Small intestine (tissue), 7 donors: ENCODE measurements around the gene ZNF516. TPM values are rescaled to one million over a fixed set of nuclear protein-coding genes. Genes with fewer than 3 reads are reported as not detected.

Source experiments
- DNase-seq, 2 donors: peaks; one replicate each; pipeline versions ENCODE4 v3.0.0 to v3.0.0-alpha.2; 2013
- FAIRE-seq: peaks from 2 replicates; lab custom pipeline; 2012; peaks lifted over from hg19 to GRCh38; lab: Jason Lieb, UNC
- H3K27ac ChIP-seq, 3 donors: one replicate each; pipeline ENCODE4 v1.5.1; 2013; ENCODE audit warnings: low read length in 2 of 3, mild to moderate bottlenecking in 2 of 3, control low read depth in 1 of 3, inconsistent platforms in 1 of 3, low read depth in 1 of 3, moderate library complexity in 1 of 3
- H3K27me3 ChIP-seq, 3 donors: one replicate each; pipeline ENCODE4 v1.6.1; 2013; ENCODE audit warnings: low read length in 3 of 3, inconsistent platforms in 1 of 3; ENCODE audit not compliant: control insufficient read depth in 3 of 3, insufficient read depth in 3 of 3
- H3K36me3 ChIP-seq, 3 donors: one replicate each; pipeline ENCODE4 v1.6.1; 2013; ENCODE audit warnings: low read length in 3 of 3, inconsistent platforms in 1 of 3, low read depth in 1 of 3, mild to moderate bottlenecking in 1 of 3, moderate library complexity in 1 of 3; ENCODE audit not compliant: control insufficient read depth in 3 of 3, insufficient read depth in 2 of 3
- H3K4me1 ChIP-seq, 3 donors: one replicate each; pipeline ENCODE4 v1.6.1; 2013; ENCODE audit warnings: low read length in 2 of 3, inconsistent platforms in 1 of 3, low read depth in 1 of 3, mild to moderate bottlenecking in 1 of 3, moderate library complexity in 1 of 3; ENCODE audit not compliant: control insufficient read depth in 3 of 3, insufficient read depth in 2 of 3
- H3K4me3 ChIP-seq, 3 donors: one replicate each; pipeline ENCODE4 v1.5.1; 2013; ENCODE audit warnings: low read length in 3 of 3, control low read depth in 1 of 3, inconsistent platforms in 1 of 3, low read depth in 1 of 3, mild to moderate bottlenecking in 1 of 3, moderate library complexity in 1 of 3
- H3K9me3 ChIP-seq, 2 donors: one replicate each; pipeline ENCODE4 v1.6.1; 2013; ENCODE audit warnings: low read depth in 1 of 2, low read length in 1 of 2; ENCODE audit not compliant: control insufficient read depth in 2 of 2, insufficient read depth in 1 of 2
- WGBS, 3 donors: extraction: QIAGEN DNeasy Blood & Tissue Kit; methylation state at CpG; one replicate each; pipeline ENCODE4 v1.1.7; 2013; 5-methylcytosine and 5-hydroxymethylcytosine counted together
- polyA plus RNA-seq, 4 donors: library from polyadenylated mRNA; stranded (reverse) in 3 of 4; unstranded in 1 of 4; fragments of 200-250 nt in 3 of 4; fragments of 120-200 nt in 1 of 4; gene quantifications; one replicate each; pipeline versions ENCODE4 v1.2.1 to v1.2.3, GENCODE V29; 2013
- donor health status: healthy with polysubstance abuse.
- donor health status: control.
- donor health status: control.
- donor health status: Bipolar disorder and iron deficiency.
- donor health status: healthy.

ZNF516 gene
- polyA plus RNA-seq, 4 donors: 4.6 to 15.9 (median 6.5) TPM

- WGBS, 3 donors: 9 to 15% (median 13%) methylated on average over 28 of the region's 28 CpGs
- peak overlapping the region in 2 of 3 donors; percentile 79 to 87 for H3K27ac ChIP-seq
- FAIRE-seq (no peak), DNase-seq (peak; percentile 45 to 87)
- no peaks in the 10 kb centered on the region for H3K36me3 ChIP-seq
- H3K9me3 ChIP-seq: no peaks in the 10 kb centered on the region
- H3K4me3 ChIP-seq: peak overlapping the region in 1 of 3 donors; percentile 48
- peaks cover 0 to 14% (median 0%) of the 10 kb centered on the region in 3 donors for H3K4me1 ChIP-seq
- H3K27me3 ChIP-seq: peaks cover 0 to 4% (median 0%) of the 10 kb centered on the region in 3 donors
These were observed 33.7 kb upstream of the ZNF516 start for GRCh38 chr18:76528477-76529432.

- Histone ChIP-seq H3K9me3 (no peaks in the 10 kb centered on the region), H3K4me3 (no peak overlapping the region), H3K27me3 (peaks cover 0 to 4% (median 0%) of the 10 kb centered on the region in 3 donors), H3K4me1 (peaks cover 0 to 14% (median 0%) of the 10 kb centered on the region in 3 donors), H3K36me3 (no peaks in the 10 kb centered on the region), H3K27ac (no peak overlapping the region)
- 37 to 54% (median 40%) methylated on average over 3 of the region's 3 CpGs for WGBS, 3 donors
- FAIRE-seq (no peak), DNase-seq (no peak)
These were observed 30.9 kb upstream of the ZNF516 start for GRCh38 chr18:76525911-76526310.

- peak overlapping the region in 2 of 3 donors; percentile 31 to 38 for H3K4me3 ChIP-seq
- H3K9me3 ChIP-seq: no peaks in the 10 kb centered on the region
- peaks cover 0 to 14% (median 0%) of the 10 kb centered on the region in 3 donors for H3K4me1 ChIP-seq
- peak; percentile 49 to 76 for DNase-seq
- no peaks in the 10 kb centered on the region for H3K36me3 ChIP-seq
- H3K27me3 ChIP-seq: peaks cover 0 to 4% (median 0%) of the 10 kb centered on the region in 3 donors
- WGBS, 3 donors: 11 to 32% (median 15%) methylated on average over 20 of the region's 20 CpGs
- H3K27ac ChIP-seq: peak overlapping the region in 2 of 3 donors; percentile 31 to 61
- FAIRE-seq: no peak
These were observed 30.1 kb upstream of the ZNF516 start for GRCh38 chr18:76524900-76525698.

- WGBS, 3 donors: 41 to 78% (median 43%) methylated on average over 2 of the region's 2 CpGs
- no peak for FAIRE-seq
- no peaks in the 10 kb centered on the region for H3K36me3 ChIP-seq
These were observed 29.4 kb upstream of the ZNF516 start for GRCh38 chr18:76524477-76524876.

GRCh38 chr18:76522551-76522950, 27.5 kb upstream of the ZNF516 start:
- Histone ChIP-seq H3K27me3 (no peaks in the 10 kb centered on the region), H3K9me3 (no peaks in the 10 kb centered on the region), H3K27ac (no peak overlapping the region), H3K4me3 (no peak overlapping the region), H3K36me3 (no peaks in the 10 kb centered on the region), H3K4me1 (peaks cover 0 to 3% (median 0%) of the 10 kb centered on the region in 3 donors)
- FAIRE-seq (no peak), DNase-seq (no peak)
- WGBS, 3 donors: 84 to 93% (median 91%) methylated on average over 1 of the region's 1 CpG

More at GRCh38 chr18:76524477-76524876, 29.4 kb upstream of the ZNF516 start:
- peaks cover 0 to 4% (median 0%) of the 10 kb centered on the region in 3 donors for H3K27me3 ChIP-seq
- H3K4me1 ChIP-seq: peaks cover 0 to 14% (median 0%) of the 10 kb centered on the region in 3 donors
- no peak overlapping the region for H3K27ac ChIP-seq
- DNase-seq: no peak
- H3K4me3 ChIP-seq: no peak overlapping the region
- H3K9me3 ChIP-seq: no peaks in the 10 kb centered on the region

GRCh38 chr18:76522122-76522503, 27.1 kb upstream of the ZNF516 start:
- peaks cover 0 to 3% (median 0%) of the 10 kb centered on the region in 3 donors for H3K4me1 ChIP-seq
- peak overlapping the region in 1 of 3 donors; percentile 32 for H3K27ac ChIP-seq
- H3K27me3 ChIP-seq: no peaks in the 10 kb centered on the region
- no peak overlapping the region for H3K4me3 ChIP-seq
- WGBS, 3 donors: 79 to 89% (median 88%) methylated on average over 19 of the region's 19 CpGs
- FAIRE-seq (no peak), DNase-seq (no peak)
- H3K9me3 ChIP-seq: no peaks in the 10 kb centered on the region
- no peaks in the 10 kb centered on the region for H3K36me3 ChIP-seq

- Histone ChIP-seq H3K27me3 (no peaks in the 10 kb centered on the region), H3K27ac (peak overlapping the region in 1 of 3 donors; percentile 32), H3K4me3 (no peak overlapping the region), H3K9me3 (no peaks in the 10 kb centered on the region), H3K4me1 (peaks cover 0 to 3% (median 0%) of the 10 kb centered on the region in 3 donors), H3K36me3 (no peaks in the 10 kb centered on the region)
- 74 to 81% (median 77%) methylated on average over 11 of the region's 11 CpGs for WGBS, 3 donors
- FAIRE-seq (no peak), DNase-seq (no peak)
These were observed 26.5 kb upstream of the ZNF516 start for GRCh38 chr18:76521417-76522121.
